ENCODE results near the gene TECTA.

TECTA gene

DNA sequence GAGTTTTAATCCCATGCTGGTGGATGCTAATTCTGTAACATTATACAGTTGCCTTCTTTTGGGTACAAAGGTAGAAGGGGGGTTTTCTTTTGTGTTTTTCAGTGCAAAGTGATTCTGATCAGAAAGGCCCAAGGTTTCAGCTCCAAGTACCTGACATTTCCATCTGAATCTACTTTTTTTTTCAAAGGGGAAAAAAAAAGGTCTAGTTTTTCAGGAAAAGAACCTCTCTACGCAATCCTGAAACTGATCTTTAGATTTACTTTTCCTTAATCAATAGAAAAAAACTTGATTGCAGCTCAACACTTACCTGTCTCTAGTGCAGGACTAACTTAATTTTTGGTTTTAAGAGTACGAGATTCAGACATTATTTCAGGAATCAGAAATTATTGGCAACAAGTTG is at the start of gene TECTA:
TECTA (plus strand) TSS at position 301 of the 400 bp plus-strand sequence. CDS start 1,423 bp downstream, outside the sequence.
- no peak for DNase-seq

- no peak for DNase-seq
These were observed 47.8 kb upstream of the TECTA start for GRCh38 chr11:121053244-121053643.

GRCh38 chr11:121054266-121054665 is 46.8 kb upstream of the TECTA start:
- no peak for DNase-seq

- no peak for DNase-seq
These were observed 46.0 kb upstream of the TECTA start for GRCh38 chr11:121055076-121055475.

DNA sequence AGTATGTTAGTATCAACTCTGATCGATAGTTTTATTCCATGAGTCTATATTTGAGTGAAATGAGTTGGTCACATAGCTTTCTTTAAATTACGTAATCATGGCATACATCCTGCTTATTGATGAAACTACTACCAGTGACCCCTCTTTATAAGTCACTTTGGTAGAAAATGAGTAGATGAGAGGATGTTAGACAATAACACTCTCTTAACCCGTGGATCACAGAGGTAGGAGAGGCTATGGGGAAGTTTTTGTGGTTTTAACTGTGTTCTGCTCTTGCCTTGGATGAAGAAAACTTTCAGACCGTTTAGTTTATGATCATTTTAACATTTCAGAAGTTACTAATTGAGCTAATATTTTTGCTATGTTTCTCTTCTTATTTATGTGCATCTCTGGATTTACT is 43.1 kb upstream of the TECTA start:
- no peak for DNase-seq

- DNase-seq: no peak
These were observed 42.1 kb upstream of the TECTA start for GRCh38 chr11:121058941-121059340.

DNA sequence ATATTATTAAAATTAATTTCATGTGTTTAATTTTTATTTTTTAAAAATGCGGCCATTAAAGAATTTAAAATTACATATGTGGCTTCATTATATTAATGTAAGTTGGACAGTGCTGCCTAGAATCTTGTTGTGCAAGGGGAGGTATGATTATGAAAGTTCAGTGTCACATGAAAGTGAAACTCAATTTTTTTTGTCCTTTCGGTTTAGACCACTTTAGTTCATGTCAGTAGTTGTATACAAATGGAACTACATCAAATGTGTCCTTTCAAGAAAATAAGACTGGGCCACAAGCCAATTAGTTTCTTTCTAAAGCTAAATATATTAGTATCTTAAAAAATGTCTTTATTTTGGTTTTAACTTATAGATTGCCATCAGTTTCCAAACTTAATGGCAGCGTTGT is 41.4 kb upstream of the TECTA start:
- DNase-seq: no peak

GRCh38 chr11:121063728-121064127 is 37.3 kb upstream of the TECTA start:
- DNase-seq: no peak

DNA sequence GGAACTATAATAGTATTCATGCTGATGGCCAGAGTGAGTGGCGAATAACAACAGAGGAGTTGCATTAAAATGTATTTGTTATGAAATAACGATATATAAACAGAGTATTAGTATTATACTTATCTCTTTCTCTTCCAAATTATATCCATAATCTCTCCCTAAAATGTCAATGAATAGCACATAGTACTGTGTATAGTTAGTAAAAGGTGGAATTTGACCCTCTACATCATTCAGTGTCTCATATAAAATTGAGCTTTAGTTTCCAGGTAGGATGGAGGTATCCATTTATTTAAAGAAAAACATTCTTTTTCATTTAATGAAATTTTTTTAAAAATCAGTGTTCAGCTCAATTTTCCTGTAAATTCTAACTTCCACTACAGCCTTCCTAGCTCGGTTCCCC is 34.4 kb upstream of the TECTA start:
- no peak for DNase-seq

GRCh38 chr11:121067026-121067425 is 34.0 kb upstream of the TECTA start:
- DNase-seq: no peak

- DNase-seq: no peak
These were observed 33.6 kb upstream of the TECTA start for GRCh38 chr11:121067453-121067852.

DNA sequence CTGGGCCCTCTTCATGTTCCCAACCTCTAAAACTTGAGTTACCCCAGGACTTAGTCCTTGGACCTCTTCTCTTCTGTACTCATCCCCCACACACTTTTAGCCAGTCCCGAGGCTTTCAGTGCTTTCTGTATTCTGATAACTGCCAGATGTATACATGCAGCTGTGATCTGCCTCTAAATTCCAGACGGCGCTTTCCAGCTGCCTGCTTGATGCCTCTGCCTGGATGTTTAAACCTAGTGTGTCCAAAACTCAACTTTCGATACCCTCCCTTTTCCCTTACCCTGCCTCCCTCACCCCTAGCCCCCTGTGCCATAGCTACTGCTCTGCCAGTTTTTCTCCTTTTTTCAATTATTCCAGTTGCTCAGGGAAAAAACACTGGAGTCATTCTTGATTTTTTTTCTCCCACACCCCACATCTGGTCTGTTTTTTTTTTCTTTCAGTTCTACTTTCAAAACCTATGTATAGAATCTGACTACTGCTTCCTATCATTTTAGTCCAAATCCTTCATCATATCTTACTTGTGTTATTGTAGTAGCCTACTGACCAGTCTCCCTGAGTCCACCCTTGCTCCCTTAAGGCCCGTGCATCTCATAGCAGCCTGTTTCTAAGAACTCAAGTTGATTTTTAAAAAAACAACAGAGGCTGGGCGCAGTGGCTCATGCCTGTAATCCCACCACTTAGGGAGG is 32.9 kb upstream of the TECTA start:
- DNase-seq: no peak

DNA sequence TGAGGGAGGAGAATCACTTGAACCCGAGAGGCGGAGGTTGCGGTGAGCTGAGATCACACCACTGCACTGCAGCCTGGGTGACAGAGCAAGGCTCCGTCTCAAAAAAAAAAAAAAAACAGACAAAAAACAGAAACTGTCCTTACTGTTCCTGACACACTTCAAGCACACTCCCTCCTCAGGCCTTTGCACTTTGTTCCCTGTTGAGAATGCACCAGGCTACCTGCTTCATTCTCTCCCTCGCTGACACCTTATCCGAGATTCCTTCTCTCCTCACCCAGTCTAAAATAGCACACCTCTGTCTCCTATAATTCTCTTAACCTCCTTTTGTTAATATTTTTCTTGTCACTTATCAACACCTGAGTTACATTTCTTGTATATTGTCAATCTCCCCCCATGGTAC is 32.3 kb upstream of the TECTA start:
- DNase-seq: no peak

GRCh38 chr11:121070951-121071845 is 29.8 kb upstream of the TECTA start:
- no peak for DNase-seq

DNA sequence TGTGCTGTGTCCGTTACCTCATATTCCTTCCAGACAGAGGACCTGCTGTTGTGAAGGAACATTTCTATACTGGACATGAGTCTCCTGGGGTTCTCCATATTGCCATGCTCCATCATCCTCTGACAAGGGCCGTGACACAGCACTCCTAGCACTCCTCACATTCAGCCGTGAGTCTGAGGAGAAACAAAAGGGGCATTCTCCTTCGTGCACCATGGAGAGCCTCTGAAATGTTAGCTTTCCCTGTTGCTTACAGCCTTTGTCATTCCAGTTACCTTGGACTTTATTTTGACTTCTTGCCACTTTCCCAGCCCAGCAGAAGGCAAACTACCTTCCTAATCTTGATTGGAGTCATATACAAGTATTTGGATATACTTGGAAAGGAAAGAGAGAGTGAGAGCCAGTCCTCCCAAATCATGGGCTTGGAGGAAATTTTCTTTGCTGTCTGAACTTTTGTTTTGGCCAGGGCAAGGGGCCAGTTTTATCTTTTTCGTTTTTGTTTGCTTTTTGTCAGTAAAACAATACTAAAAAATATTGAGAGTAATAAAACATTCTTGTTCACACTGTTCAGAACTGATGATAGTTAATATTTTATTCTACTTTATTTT is 29.1 kb upstream of the TECTA start:
- no peak for DNase-seq

DNA sequence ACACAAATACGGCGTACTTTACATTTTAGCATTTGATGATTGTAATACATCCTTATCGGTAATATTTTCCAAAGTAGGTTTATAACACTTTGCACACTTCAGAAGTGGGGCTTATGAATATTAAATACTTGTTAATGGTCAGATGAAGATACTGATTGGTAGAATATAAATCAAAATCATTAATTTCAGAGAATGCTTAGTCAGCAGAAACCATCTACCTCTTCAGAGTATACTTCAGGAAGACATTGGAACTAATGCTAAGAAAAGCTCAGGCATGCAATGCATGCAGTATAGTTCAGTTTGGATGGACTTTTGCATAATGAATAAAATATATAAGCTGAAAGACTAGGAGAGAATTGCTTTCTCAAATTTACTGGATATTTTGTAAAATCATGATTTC is 19.7 kb upstream of the TECTA start:
- no peak for DNase-seq

DNA sequence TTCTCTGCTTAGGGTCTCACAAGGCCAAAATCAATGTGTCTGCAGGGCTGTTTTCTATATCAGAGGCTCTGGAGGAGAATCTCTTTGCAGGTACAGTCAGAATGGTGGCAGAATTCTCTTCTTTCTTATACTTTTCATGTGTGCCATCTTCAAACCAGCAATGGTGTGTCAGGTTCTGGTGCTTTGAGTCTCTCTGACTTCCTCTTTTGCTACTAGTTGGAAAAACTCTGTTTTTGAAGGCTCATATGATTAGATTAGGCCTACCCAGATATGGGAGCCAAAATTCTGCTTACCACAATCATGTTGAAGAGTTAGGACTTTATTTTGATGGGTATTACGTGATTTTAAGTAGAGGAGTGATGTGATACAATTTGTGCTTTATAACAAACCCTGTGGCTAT is 18.8 kb upstream of the TECTA start:
- DNase-seq: no peak

DNA sequence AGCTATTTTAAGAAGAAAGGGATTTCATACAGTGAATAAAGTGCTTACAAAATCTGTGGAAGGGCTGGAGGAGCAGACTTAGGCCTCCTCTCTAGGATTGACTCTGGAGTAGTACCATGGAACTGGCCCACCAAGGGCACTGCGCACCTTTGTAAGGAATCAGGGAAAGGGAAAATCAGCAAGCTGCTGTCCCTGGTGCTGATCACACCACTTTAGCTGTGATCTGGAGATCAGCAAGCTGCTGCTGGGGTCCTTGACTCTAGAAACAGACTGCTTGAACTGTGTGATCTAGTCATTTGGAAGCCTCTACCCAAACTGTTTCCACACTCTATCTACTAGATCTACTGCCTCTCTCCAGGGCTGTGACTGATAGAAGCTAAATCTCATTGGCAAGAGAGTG is 18.4 kb upstream of the TECTA start:
- DNase-seq: no peak

GRCh38 chr11:121086866-121087265 is 14.2 kb upstream of the TECTA start:
- DNase-seq: no peak

- DNase-seq: no peak
These were observed 11.5 kb upstream of the TECTA start for GRCh38 chr11:121089566-121089965.

- no peak for DNase-seq
These were observed 10.8 kb upstream of the TECTA start for GRCh38 chr11:121090145-121090721.

DNA sequence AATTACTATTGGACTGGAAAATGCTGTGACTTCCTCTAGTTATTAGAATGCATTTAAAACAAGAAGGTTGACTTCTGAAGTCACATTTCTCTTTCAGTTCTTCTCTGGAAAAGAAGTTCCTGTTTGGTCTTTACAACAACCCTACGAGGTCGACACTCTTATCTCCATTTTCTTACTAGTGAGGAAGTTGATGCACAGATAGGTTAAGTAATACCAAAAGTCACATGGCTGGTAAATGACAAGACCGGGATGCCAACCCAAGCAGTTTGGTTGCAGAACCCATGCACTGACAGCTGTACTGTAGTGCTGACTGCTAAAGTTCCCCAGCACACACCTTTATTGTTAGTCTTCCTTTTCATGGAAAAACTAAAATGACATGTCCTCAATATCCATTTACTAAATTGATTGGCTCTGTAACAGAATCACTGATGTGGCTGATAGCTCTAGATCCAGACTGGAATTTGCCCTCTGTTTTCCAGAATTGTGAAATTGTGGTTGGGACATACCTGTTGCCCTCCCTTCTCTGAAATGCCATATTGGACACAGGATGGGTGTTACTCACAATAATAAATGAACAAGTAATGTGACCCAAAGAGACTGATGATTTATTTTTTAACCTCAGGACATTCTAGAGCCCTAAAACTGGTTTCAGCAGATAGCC is 9.4 kb upstream of the TECTA start:
- DNase-seq: no peak

GRCh38 chr11:121095561-121095960 is 5.5 kb upstream of the TECTA start:
- DNase-seq: no peak

Measured in amniotic stem cell (primary cell).